Panc1 (cell line): ENCODE measurements around the gene TLE3. TPM values are rescaled to one million over a fixed set of nuclear protein-coding genes. Genes with fewer than 3 reads are reported as not detected.
A peak's percentile ranks its signal among the peaks of the same experiment; 100 is the strongest.

Source experiments
- ATAC-seq: fragments of 200-7000 bp; cut with Tn5 transposase; 2 replicates; pipeline ENCODE4 v1.9.1; 2020; ENCODE audit warnings: mild to moderate bottlenecking, moderate library complexity
- BruUV-seq: library from RNA; stranded (reverse); fragments of 400-500 nt; replicated peaks from 2 replicates; lab custom pipeline; 2021; lab: Mats Ljungman, UMichigan
- CTCF ChIA-PET: fragments of 300-600 bp; sonication (Branson Sonifier 250); formaldehyde crosslinking; loops from one replicate; lab custom pipeline; 2022; ENCODE audit warnings: antibody characterized with exemption; lab: Charles Lee
- POLR2A ChIA-PET: fragments of 300-600 bp; sonication (Branson Sonifier 250); formaldehyde crosslinking; loops from one replicate; lab custom pipeline; 2022; ENCODE audit warnings: antibody characterized with exemption; lab: Charles Lee
- DNase-seq: peaks from one replicate; pipeline ENCODE4 v3.0.0-alpha.2; 2010; ENCODE audit warnings: low read depth, low spot score
- H3K27ac ChIP-seq: 2 replicates; pipeline ENCODE4 v1.5.1; 2011; ENCODE audit warnings: mild to moderate bottlenecking, low read length, inconsistent platforms
- H3K27me3 ChIP-seq: fragments of 200-500 bp; sonication (Bioruptor generic); 2 replicates; pipeline ENCODE4 v1.6.0; 2014; ENCODE audit warnings: low read length, inconsistent platforms; ENCODE audit not compliant: control insufficient read depth, insufficient read depth
- H3K36me3 ChIP-seq: fragments of 200-500 bp; sonication (Bioruptor generic); 2 replicates; pipeline ENCODE4 v1.5.1; 2014; ENCODE audit warnings: inconsistent platforms, mild to moderate bottlenecking, low read length, moderate library complexity; ENCODE audit not compliant: control insufficient read depth, insufficient read depth
- H3K4me1 ChIP-seq: 2 replicates; pipeline ENCODE4 v1.5.1; 2011; ENCODE audit warnings: inconsistent platforms, mild to moderate bottlenecking, low read length, moderate library complexity; ENCODE audit not compliant: control insufficient read depth, insufficient read depth
- H3K4me3 ChIP-seq, 2 experiments: 2 replicates each; pipeline ENCODE4 v1.5.1; 2011 to 2012; ENCODE audit warnings: low read depth in 2 of 2, low read length in 2 of 2, mild to moderate bottlenecking in 2 of 2, inconsistent platforms in 1 of 2, moderate library complexity in 1 of 2
- H3K9me3 ChIP-seq: fragments of 200-500 bp; sonication (Bioruptor generic); 2 replicates; pipeline ENCODE4 v1.5.1; 2014; ENCODE audit warnings: low read depth, mild to moderate bottlenecking, inconsistent platforms, low read length, moderate library complexity; ENCODE audit not compliant: control insufficient read depth, insufficient read depth
- CTCF ChIP-seq: fragments of 450-650 bp; IDR thresholded peaks from 2 replicates; pipeline ENCODE4 v1.5.1; 2017; ENCODE audit warnings: mild to moderate bottlenecking
- POLR2AphosphoS5 ChIP-seq: IDR thresholded peaks from 2 replicates; pipeline ENCODE4 v1.6.1; 2012; ENCODE audit warnings: mild to moderate bottlenecking, low read depth, low read length, moderate library complexity
- REST ChIP-seq, 2 experiments: IDR thresholded peaks; 2 replicates each; pipeline ENCODE4 v1.6.1; 2011 to 2012; ENCODE audit warnings: low read depth in 2 of 2, control low read depth in 1 of 2, low read length in 1 of 2, mild to moderate bottlenecking in 1 of 2, moderate library complexity in 1 of 2; ENCODE audit not compliant: insufficient read depth in 1 of 2
- SIN3A ChIP-seq: IDR thresholded peaks from 2 replicates; pipeline ENCODE4 v1.6.1; 2012; ENCODE audit warnings: low read depth, mild to moderate bottlenecking, low read length, moderate library complexity, borderline replicate concordance; ENCODE audit not compliant: insufficient read depth
- TCF7L2 ChIP-seq: IDR thresholded peaks from 2 replicates; pipeline ENCODE4 v1.6.1; 2011; ENCODE audit warnings: mild to moderate bottlenecking, low read depth, low read length, inconsistent platforms
- in situ Hi-C: cut with HindIII; loops from 2 replicates; pipeline ENCODE4 v1.10.0; 2016; ENCODE audit warnings: low sequenced_read_pairs, low pct_unique_long_range_greater_than_20kb
- intact Hi-C: fragments of 100-400 bp; cut with micrococcal nuclease; formaldehyde crosslinking; loops from one replicate; pipeline ENCODE4 v1.10.0; 2022; ENCODE audit not compliant: unreplicated experiment
- total RNA-seq: library from RNA; stranded (reverse); gene quantifications from one replicate; pipeline ENCODE4 v1.2.1, GENCODE V29; 2021; ENCODE audit not compliant: unreplicated experiment

Gene TLE3
- total RNA-seq, 1 experiment from 2014 or later = 132 TPM

GRCh38 chr15:70026991-70027390 is 70.7 kb downstream of the TLE3 start:
- TF ChIP-seq POLR2AphosphoS5 = no peak
- ChIA-PET POLR2A (no interaction called here), CTCF (no interaction called here)
- no peak for DNase-seq
- Histone ChIP-seq H3K4me3 (no peak overlapping the region), H3K4me1 (no peaks in the 10 kb centered on the region), H3K36me3 (no peaks in the 10 kb centered on the region), H3K27me3 (peaks cover 3% of the 10 kb centered on the region; the same call in 1 of the 2 replicates), H3K9me3 (no peaks in the 10 kb centered on the region), H3K27ac (no peak overlapping the region)
- intact Hi-C loops = no loop called here
- in situ Hi-C loops = no loop called here
- ATAC-seq = no peak
- BruUV-seq = no TSS peak

GRCh38 chr15:70025413-70026296 is 72.1 kb downstream of the TLE3 start:
- in situ Hi-C loops = no loop called here
- BruUV-seq = no TSS peak
- DNase-seq = no peak

More at GRCh38 chr15:70025413-70026296, 72.1 kb downstream of the TLE3 start:
- H3K36me3 ChIP-seq = no peaks in the 10 kb centered on the region
- H3K27ac ChIP-seq = no peak overlapping the region
- intact Hi-C loops = no loop called here
- H3K4me1 ChIP-seq = no peaks in the 10 kb centered on the region
- ChIA-PET CTCF (no interaction called here), POLR2A (interaction anchor here (0.6 kb wide), 2 partner anchors 91 to 684 kb away, joined by 3 to 6 read pairs; no protein-coding TSS in a partner anchor)
- peaks cover 3% of the 10 kb centered on the region; the same call in 1 of the 2 replicates for H3K27me3 ChIP-seq
- no peaks in the 10 kb centered on the region for H3K9me3 ChIP-seq
- ATAC-seq = 0 out of 2 replicates have a peak, but pooled peaks have one; percentile 23
- TF ChIP-seq REST (IDR thresholded peaks at IDR 0.05; ENCODE audit: insufficient read depth in 1 of 2, low read depth in 2 of 2, low read length in 1 of 2) (no peak), POLR2AphosphoS5 (no peak), TCF7L2 (no peak), SIN3A (no peak), CTCF (no peak)
- H3K4me3 ChIP-seq = no peak overlapping the region
